Skin epidermis (tissue), 12 donors: ENCODE results near the gene RAB3C.

ENCODE experiments used
- H3K27ac ChIP-seq, 21 experiments: fragments of 200-600 bp; sonication (generic) in 11 of 21; one replicate each; pipeline ENCODE4 v1.5.0; 2020; ENCODE audit warnings: mild to moderate bottlenecking in 3 of 21, inconsistent platforms in 2 of 21, moderate library complexity in 2 of 21
- H3K4me3 ChIP-seq, 7 experiments: fragments of 200-600 bp; sonication (generic) in 2 of 7; one replicate each; pipeline ENCODE4 v1.5.0; 2020; ENCODE audit warnings: inconsistent platforms in 2 of 7, mild to moderate bottlenecking in 2 of 7, moderate library complexity in 1 of 7

The RAB3C gene

DNA sequence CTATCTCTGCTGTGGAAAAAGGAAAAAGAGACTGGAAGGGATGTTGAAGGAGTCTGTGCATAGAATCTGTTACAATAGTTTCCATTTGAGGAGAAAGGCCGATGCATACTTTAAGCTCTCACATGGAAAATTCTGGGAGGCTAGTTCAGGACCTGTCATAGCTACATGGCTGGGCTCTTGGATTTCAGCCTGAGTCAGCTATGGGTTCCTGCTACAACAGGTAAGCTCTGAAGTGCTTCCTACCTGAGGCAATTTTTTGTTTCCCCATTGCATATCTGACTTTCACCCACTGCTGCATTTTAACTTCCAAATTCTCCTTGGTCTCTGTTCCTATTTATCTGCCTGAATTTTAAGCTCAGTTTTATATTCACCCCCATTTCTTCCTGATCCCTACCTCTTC is 310.7 kb downstream of the RAB3C start:
- H3K4me3 ChIP-seq: no peak overlapping the region
- no peak overlapping the region for H3K27ac ChIP-seq

DNA sequence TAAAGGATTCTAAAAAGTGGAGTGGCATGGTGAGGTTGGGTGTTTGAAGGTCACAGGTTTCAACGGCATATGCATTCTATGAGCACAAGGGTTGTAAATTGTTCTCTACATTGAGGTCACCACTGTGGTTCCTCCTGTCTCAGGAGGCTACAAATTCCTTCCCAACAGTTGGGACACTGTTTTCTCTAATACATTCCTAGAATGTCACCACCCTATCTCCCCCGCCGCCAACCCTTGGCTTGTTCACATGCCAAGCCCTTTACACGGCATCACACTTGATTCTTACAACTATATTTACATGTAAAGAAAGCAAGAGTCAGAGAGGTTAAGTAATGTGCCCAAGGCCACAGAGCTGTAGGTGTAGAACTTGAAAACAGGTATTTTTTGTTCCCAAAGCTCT is 315.1 kb downstream of the RAB3C start:
- no peak overlapping the region for H3K27ac ChIP-seq
- H3K4me3 ChIP-seq: no peak overlapping the region

DNA sequence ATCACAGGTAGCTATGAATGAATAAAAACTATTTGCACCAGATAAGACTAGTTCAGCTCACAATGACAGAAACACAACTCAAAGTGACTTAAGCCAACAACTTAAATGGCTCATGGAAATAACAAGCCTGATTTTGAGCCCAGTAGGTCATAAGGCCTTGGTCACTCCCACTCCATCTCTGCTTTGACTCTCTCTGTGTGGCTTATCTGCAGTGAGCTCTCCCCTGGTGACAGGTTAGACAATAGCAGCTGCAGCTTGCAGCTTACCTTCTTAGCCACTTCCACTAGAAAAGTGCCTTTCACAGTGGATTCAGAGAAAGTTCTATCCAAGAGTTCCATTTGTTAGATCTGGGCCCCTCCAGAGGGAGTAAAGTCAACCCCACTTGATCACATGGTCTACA is 315.7 kb downstream of the RAB3C start:
- H3K4me3 ChIP-seq: no peak overlapping the region
- H3K27ac ChIP-seq: no peak overlapping the region

DNA sequence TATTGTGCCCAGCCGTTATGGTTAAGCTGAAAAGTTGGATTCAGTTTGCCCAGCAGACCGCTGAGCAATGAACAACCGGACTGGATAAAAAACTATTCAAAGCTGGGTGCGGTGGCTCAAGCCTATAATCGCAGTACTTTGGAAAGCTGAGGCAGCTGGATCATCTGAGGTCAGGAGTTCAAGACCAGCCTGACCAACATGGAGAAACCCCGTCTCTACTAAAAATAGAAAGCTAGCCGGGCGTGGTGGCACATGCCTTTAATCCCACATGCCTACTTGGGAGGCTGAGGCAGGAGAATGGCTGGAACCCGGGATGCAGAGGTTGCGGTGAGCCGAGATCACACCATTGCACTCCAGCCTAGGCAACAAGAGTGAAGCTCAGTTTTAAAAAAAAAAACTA is 318.4 kb downstream of the RAB3C start:
- Histone ChIP-seq H3K4me3 (no peak overlapping the region), H3K27ac (no peak overlapping the region)

DNA sequence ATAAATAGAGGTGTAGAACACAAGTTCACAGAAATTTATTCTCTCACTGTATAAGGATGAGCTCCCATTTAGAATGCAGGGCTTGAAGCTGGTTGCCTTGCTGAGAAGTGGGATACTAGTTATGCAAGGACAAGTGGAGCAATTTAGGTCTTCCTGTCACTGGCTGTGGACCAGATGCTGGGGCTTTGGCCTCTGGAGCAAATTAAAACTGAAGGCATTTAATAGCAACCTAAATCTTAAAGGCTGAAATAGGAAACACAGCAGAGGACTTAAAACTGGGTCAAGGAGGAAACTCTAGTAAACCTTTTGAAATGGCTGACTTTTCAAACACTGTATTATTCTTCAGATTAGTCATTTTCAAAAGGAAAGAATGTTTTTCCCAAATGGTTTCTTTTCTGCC is 319.4 kb downstream of the RAB3C start:
- Histone ChIP-seq H3K27ac (no peak overlapping the region), H3K4me3 (no peak overlapping the region)

DNA sequence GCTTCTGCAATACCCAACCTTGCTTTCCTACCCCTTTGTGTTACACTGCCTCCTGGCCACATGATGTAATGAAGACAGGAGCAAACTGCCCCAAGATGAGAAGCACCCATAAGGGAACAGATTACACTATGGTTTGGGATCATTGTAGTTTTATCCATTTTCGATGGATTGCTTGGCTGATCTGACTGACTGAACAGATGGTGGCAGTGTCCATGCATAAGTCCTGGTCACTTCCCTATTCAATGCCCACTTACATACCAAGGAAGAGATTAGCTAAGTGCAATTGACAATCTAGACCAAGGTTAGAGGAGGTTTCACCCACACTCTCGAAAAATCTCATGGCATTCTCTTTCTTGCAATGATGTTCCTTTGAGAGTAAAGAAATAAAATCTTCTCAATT is 319.9 kb downstream of the RAB3C start:
- Histone ChIP-seq H3K4me3 (no peak overlapping the region), H3K27ac (no peak overlapping the region)

DNA sequence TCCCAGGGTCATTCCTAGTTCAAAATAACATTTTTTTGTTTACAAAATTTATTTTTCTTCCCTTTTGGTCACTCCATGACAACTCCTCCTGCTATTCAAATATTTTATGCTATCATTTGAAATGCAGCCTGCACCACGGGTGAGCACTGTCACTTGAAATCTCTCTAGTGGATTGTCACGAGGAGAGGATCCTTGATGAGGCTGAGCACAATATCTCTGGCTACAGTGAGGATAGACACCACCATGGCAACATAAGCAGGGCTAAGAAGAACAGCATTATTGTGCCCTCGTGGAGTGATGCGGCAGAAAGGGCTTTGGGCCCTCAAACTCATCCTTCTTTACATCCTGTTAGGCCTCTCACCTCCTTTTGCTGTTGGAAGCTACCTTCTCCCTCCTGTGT is 321.9 kb downstream of the RAB3C start:
- Histone ChIP-seq H3K4me3 (no peak overlapping the region), H3K27ac (no peak overlapping the region)

DNA sequence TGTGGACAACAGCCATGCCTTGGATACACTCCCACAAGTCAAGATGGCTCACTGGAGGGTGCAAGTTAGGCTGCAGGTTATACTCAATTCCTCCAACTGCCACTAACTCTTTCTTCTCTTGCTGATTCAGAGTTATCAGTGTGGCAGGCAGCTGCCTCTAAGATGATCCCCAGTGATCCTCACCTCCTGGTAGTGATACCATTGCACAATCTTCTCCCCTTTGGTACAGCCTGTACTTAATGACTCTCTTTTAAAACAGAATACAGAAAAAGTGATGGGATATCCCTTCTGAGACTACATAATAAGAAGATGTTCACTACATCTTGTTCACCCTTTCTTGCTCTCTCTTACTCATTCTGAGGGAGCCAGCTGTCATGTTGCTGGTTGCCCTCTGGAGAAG is 323.1 kb downstream of the RAB3C start:
- Histone ChIP-seq H3K27ac (no peak overlapping the region), H3K4me3 (no peak overlapping the region)
